Osteoblast (primary cell): ENCODE results near the gene ZNG1F. TPM values are rescaled to one million over a fixed set of nuclear protein-coding genes. Genes with fewer than 3 reads are reported as not detected.
"Not testable (repeated sequence)": the region's sequence is repeated elsewhere in the genome, so short reads cannot be mapped to it uniquely, and the experiment has no call there.

ENCODE experiments used
- DNase-seq: peaks from one replicate; pipeline ENCODE4 v3.0.0; 2011; ENCODE audit warnings: low spot score, mixed read lengths; ENCODE audit not compliant: insufficient read length; ENCODE audit errors: missing footprints
- H2AFZ ChIP-seq: 2 replicates; pipeline ENCODE4 v1.6.0; 2011; ENCODE audit warnings: mild to moderate bottlenecking, low read length
- H3K27ac ChIP-seq: 2 replicates; pipeline ENCODE4 v1.5.1; 2011; ENCODE audit warnings: mild to moderate bottlenecking, low read depth, low read length, moderate library complexity
- H3K27me3 ChIP-seq: 2 replicates; pipeline ENCODE4 v1.6.0; 2012; ENCODE audit warnings: mild to moderate bottlenecking, control low read depth, inconsistent platforms, low read length, moderate library complexity; ENCODE audit not compliant: insufficient read depth
- H3K36me3 ChIP-seq: 2 replicates; pipeline ENCODE4 v1.5.1; 2011; ENCODE audit warnings: mild to moderate bottlenecking, low read length, control low read depth, moderate library complexity; ENCODE audit not compliant: insufficient read depth
- H3K4me1 ChIP-seq: 2 replicates; pipeline ENCODE4 v1.5.1; 2011; ENCODE audit warnings: mild to moderate bottlenecking, low read length, control low read depth, moderate library complexity; ENCODE audit not compliant: insufficient read depth
- H3K4me2 ChIP-seq: 2 replicates; pipeline ENCODE4 v1.6.0; 2011; ENCODE audit warnings: mild to moderate bottlenecking, low read length; ENCODE audit not compliant: insufficient read depth
- H3K4me3 ChIP-seq: fragments of 200-600 bp; sonication (generic); 3 replicates; pipeline ENCODE4 v1.5.1; 2012; ENCODE audit warnings: mild to moderate bottlenecking, low read length, inconsistent platforms; ENCODE audit not compliant: insufficient read depth
- H3K79me2 ChIP-seq: 2 replicates; pipeline ENCODE4 v1.6.0; 2012; ENCODE audit warnings: mild to moderate bottlenecking, low read length, control low read depth, inconsistent platforms; ENCODE audit not compliant: insufficient read depth
- H3K9me3 ChIP-seq: 2 replicates; pipeline ENCODE4 v1.5.1; 2011; ENCODE audit warnings: low read depth, low read length, control low read depth
- H4K20me1 ChIP-seq: 2 replicates; pipeline ENCODE4 v1.6.0; 2012; ENCODE audit warnings: mild to moderate bottlenecking, low read length, control low read depth; ENCODE audit not compliant: insufficient read depth
- total RNA-seq: library from RNA; depleted of rRNA; stranded (reverse); fragments of >200 nt; gene quantifications from 2 replicates; pipeline ENCODE4 v1.2.3, GENCODE V29; 2012

Gene ZNG1F
- total RNA-seq, 1 donor = 7.2 TPM

GRCh38 chr9:41125936-41126335, 63.2 kb downstream of the ZNG1F start:
- H3K27ac ChIP-seq, H3K4me1 ChIP-seq, H3K36me3 ChIP-seq: not testable (repeated sequence)

GRCh38 chr9:41125109-41125658, 63.9 kb downstream of the ZNG1F start:
- not testable (repeated sequence) for H2AFZ ChIP-seq, DNase-seq, H3K27me3 ChIP-seq, H4K20me1 ChIP-seq, H3K4me3 ChIP-seq, H3K79me2 ChIP-seq, H3K4me1 ChIP-seq, H3K9me3 ChIP-seq, H3K27ac ChIP-seq, H3K36me3 ChIP-seq, H3K4me2 ChIP-seq

More at GRCh38 chr9:41125936-41126335, 63.2 kb downstream of the ZNG1F start:
- not testable (repeated sequence) for H3K9me3 ChIP-seq, H4K20me1 ChIP-seq, H3K4me2 ChIP-seq, H3K4me3 ChIP-seq, DNase-seq, H3K27me3 ChIP-seq, H3K79me2 ChIP-seq, H2AFZ ChIP-seq

- H3K27me3 ChIP-seq, H3K9me3 ChIP-seq, H3K36me3 ChIP-seq, H2AFZ ChIP-seq, H3K4me2 ChIP-seq, H3K79me2 ChIP-seq, H4K20me1 ChIP-seq, DNase-seq, H3K27ac ChIP-seq, H3K4me1 ChIP-seq, H3K4me3 ChIP-seq: not testable (repeated sequence)
Measured at GRCh38 chr9:41124250-41125108, 64.6 kb downstream of the ZNG1F start.

- not testable (repeated sequence) for H3K27ac ChIP-seq, H3K4me3 ChIP-seq, H3K9me3 ChIP-seq, H3K36me3 ChIP-seq, H4K20me1 ChIP-seq, H3K4me2 ChIP-seq, H2AFZ ChIP-seq, H3K79me2 ChIP-seq, H3K27me3 ChIP-seq, DNase-seq, H3K4me1 ChIP-seq
Measured at GRCh38 chr9:41123812-41124211, 65.3 kb downstream of the ZNG1F start.

GRCh38 chr9:41123396-41123795, 65.7 kb downstream of the ZNG1F start:
- H3K27me3 ChIP-seq, H4K20me1 ChIP-seq, H3K4me3 ChIP-seq: not testable (repeated sequence)

GRCh38 chr9:41120696-41121095, 68.4 kb downstream of the ZNG1F start:
- DNase-seq, H3K27ac ChIP-seq, H3K9me3 ChIP-seq, H3K4me2 ChIP-seq, H4K20me1 ChIP-seq, H3K36me3 ChIP-seq, H2AFZ ChIP-seq, H3K79me2 ChIP-seq, H3K4me1 ChIP-seq, H3K27me3 ChIP-seq, H3K4me3 ChIP-seq: not testable (repeated sequence)

More at GRCh38 chr9:41123396-41123795, 65.7 kb downstream of the ZNG1F start:
- H3K9me3 ChIP-seq, H2AFZ ChIP-seq, H3K4me2 ChIP-seq, H3K36me3 ChIP-seq, DNase-seq, H3K27ac ChIP-seq, H3K79me2 ChIP-seq, H3K4me1 ChIP-seq: not testable (repeated sequence)

GRCh38 chr9:41119719-41120118, 69.4 kb downstream of the ZNG1F start:
- not testable (repeated sequence) for H2AFZ ChIP-seq, H3K4me1 ChIP-seq, H4K20me1 ChIP-seq, H3K36me3 ChIP-seq, DNase-seq, H3K27ac ChIP-seq, H3K4me3 ChIP-seq, H3K27me3 ChIP-seq, H3K9me3 ChIP-seq, H3K4me2 ChIP-seq, H3K79me2 ChIP-seq

- not testable (repeated sequence) for H3K4me2 ChIP-seq, H4K20me1 ChIP-seq, H3K27ac ChIP-seq, H2AFZ ChIP-seq, H3K79me2 ChIP-seq, H3K4me1 ChIP-seq, H3K9me3 ChIP-seq, H3K4me3 ChIP-seq, H3K27me3 ChIP-seq, H3K36me3 ChIP-seq, DNase-seq
Measured at GRCh38 chr9:41119311-41119710, 69.8 kb downstream of the ZNG1F start.

- not testable (repeated sequence) for H3K4me3 ChIP-seq, H3K27me3 ChIP-seq, H4K20me1 ChIP-seq, H3K4me1 ChIP-seq, H2AFZ ChIP-seq, DNase-seq, H3K9me3 ChIP-seq, H3K79me2 ChIP-seq, H3K27ac ChIP-seq, H3K36me3 ChIP-seq, H3K4me2 ChIP-seq
Measured at GRCh38 chr9:41113348-41113747, 75.8 kb downstream of the ZNG1F start.
